HG03565 (cell line): ENCODE results near the gene FRMD7.
A peak's percentile ranks its signal among the peaks of the same experiment; 100 is the strongest.
"Not testable (repeated sequence)": the region's sequence is repeated elsewhere in the genome, so short reads cannot be mapped to it uniquely, and the experiment has no call there.

Source experiments
- ATAC-seq: cut with Tn5 transposase; IDR thresholded peaks from one replicate; pipeline ENCODE4 v1.9.1; 2021; ENCODE audit warnings: mild to moderate bottlenecking, moderate library complexity; ENCODE audit not compliant: unreplicated experiment

Gene FRMD7

GRCh38 chrX:132094164-132094563, 33.7 kb downstream of the FRMD7 start:
- no peak for ATAC-seq

GRCh38 chrX:132093239-132093860, 34.5 kb downstream of the FRMD7 start:
- no peak for ATAC-seq

DNA sequence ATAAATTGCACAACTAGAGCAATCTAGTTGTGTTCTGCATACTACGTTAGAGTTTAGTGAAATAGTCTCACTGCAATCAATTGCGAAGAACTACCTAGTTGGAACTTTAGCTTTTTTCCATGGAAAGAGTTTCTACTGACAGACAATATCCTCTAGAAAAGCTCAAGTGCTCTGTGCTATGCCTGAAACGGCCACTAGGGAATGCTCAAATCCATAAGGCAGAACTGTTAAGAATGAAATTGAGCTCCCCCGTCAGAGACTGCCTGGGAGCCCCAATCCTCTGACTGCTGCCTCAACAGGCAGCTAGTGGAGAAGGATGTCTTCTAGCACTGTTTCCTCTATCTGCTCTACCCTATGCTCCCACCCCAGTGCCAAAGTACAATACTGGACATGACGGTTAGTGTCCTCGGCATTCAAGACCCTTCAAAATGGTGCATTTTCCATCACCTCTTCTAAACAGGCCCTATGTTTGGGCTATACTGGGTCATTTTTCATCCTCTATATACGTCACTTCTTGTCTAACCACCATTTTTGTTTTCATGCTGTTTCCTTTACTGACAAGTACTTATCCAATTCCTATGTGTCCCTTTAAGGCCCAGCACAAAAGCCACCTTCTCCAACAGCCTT, 35.3 kb downstream of the FRMD7 start:
- ATAC-seq = peak; percentile 83

GRCh38 chrX:132090403-132091159, 37.2 kb downstream of the FRMD7 start:
- ATAC-seq = no peak

DNA sequence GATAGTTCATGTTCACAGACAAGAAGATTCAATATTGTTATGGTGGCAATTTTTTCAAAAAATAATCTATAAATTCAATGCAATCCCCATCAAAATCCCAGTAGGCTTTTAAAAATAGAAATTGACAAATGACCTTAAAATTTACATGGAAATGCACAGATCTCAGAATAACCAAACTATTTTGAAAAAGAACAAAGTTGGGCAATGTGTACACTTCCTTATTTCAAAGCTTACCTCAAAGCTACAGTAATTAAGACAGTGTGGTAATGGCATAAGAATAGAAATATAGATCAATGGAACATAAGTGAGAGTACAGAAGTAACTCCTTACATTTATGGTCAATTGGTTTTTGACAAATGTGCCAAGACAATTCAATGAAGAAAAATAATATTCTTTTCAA, 39.0 kb downstream of the FRMD7 start:
- no peak for ATAC-seq

DNA sequence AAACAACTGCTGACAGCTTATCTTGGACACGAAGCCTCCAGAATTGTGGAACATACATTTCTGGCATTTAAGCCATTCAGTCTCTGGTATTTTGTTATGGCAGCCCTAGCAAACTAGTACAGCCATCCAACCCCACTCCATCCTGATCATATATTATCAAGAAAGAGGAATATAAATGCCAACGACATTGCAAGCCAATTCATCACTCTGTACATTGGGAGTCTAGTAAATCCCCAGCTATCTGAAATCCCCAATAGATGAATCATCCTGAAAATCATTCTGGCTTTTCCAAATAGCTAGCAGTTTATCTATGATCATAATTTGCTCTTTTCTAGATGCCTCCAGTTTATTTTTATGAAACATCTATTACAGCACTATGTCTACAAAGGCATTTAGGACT, 41.1 kb downstream of the FRMD7 start:
- ATAC-seq = no peak

GRCh38 chrX:132085786-132086185, 42.0 kb downstream of the FRMD7 start:
- ATAC-seq = no peak

DNA sequence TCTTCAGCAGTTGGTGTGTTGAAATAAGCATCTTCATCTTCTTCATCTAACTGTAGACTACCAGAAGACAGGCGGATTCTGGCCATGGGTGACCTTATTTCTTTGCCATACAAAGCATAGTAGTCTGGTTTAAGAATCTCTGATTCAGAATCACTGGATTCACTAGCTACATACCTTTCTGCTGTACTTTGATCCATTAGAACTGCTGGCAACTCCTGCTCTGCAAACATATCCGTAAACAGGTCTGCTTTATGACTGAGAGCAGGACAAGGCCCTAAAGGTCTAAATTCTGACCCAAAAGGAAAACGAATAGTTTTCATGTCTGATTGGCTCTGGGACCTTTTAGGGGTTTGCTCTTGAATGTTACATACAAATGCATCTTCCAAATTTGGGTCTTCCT, 49.9 kb downstream of the FRMD7 start:
- no peak for ATAC-seq

DNA sequence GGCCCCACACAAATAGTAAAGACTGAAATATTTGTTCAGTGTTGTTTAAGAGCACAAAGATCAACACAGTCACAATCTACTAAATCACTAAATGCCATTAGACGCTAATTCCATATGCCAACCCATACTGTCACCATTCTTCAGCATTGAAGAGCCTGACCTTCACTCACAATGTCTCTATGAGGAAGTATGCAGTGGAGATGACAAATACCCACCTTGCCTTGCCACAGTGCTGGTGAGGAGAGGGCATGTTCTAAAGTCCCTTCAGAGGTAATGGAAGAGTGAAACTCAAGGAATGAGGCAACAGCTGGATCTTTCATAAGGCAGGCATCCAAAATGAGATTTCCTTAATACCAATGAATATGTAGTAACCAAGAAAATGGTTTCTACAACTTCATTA, 50.4 kb downstream of the FRMD7 start:
- no peak for ATAC-seq

- no peak for ATAC-seq
These were observed 56.6 kb downstream of the FRMD7 start for GRCh38 chrX:132071254-132071653.

DNA sequence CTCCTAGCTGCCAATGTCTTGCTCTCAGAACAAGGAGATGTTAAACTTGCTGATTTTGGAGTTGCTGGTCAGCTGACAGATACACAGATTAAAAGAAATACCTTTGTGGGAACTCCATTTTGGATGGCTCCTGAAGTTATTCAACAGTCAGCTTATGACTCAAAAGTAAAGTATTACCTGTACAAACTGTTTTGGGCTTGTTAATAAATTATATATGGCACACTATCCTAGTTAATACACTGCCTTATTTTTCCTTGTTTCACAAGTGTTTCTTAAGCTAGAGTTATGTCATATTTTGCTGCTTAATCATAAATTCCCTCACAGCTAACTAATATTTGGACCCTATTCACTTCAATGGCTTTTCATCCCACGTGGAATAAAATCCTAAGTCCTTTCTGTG, 59.4 kb downstream of the FRMD7 start:
- no peak for ATAC-seq

DNA sequence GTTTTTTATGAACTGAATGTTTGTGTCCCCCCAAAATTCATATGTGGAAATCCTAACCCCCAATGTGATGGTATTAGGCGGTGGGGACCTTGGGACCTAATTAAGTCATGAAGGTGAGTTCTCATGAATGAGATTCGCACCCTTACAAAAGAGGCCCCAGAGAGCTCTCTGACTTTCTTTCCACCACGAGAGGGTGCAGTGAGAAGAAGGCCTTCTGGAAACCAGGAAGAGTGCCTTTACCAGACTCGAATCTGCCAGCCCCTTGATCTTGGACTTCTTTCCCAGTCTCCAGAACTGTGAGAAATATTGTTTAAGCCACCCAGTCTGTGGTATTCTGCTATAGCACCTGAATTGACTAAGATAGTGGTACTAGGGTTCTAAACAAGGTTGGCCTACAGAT, 64.0 kb downstream of the FRMD7 start:
- ATAC-seq = no peak

DNA sequence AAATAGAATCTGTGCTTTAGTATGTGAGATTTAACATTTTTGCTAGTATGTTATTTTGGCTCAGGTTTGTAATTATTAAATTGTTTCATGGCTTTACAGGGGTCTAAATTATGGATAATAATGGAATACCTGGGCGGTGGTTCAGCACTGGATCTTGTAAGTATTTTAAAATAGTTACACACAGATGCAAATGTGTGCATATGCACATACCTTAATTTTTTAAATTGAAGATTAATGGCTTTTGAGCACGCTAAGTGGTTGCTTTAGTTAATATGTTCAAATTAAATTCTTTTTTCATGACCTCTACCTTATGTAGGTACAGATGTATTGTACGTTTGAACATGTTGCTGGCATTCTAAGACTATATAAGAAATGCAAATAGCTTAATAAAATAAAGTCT, 64.5 kb downstream of the FRMD7 start:
- ATAC-seq = no peak

DNA sequence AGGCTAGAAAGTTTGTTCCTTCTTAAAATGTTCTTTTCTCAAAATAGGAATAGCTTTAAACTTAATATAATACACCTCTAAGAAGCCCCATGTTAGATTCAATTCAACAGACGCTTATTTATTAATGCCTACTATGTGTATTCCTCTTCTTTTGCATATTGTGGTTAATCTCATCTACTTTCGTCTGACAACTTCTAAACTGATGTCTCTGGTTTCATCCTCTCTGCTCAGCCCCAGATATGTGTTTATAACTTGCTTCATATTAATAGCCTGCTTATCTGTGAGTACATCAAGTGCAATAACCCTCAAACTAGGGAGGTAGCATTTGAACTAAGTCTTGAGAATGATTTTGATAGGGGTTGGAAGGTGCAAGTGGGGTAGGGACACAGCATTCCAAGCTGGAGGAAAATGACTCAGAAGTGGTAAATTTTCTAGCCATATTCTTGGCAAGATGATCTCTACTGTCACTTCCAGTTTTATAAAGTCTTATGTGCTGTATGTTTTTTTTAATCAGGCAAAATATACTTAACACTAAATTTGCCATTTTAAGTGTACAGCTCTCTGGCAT, 67.8 kb downstream of the FRMD7 start:
- no peak for ATAC-seq

GRCh38 chrX:132058975-132059374, 68.8 kb downstream of the FRMD7 start:
- no peak for ATAC-seq

DNA sequence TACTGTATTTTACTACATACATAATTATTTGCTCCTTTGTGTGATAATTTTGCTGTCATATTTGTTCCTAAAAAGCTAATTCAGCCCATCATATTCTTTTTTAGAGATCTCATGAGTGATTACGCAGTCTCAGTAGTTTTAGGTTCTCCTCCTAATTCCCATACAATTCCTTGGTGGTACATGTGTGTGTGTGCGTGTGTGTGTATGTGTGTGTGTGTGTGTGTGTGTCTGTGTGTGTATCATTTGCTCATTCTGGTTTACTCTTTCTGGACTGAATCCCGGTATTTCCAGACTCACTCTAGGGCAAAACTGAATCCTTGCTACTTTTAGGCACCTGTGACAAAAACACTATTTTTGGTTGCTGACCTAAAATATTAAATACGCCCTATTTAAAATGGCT, 69.8 kb downstream of the FRMD7 start:
- no peak for ATAC-seq

- ATAC-seq = not testable (repeated sequence)
These were observed 76.0 kb downstream of the FRMD7 start for GRCh38 chrX:132051778-132052177.

- ATAC-seq = no peak
These were observed 81.3 kb downstream of the FRMD7 start for GRCh38 chrX:132046533-132046932.

DNA sequence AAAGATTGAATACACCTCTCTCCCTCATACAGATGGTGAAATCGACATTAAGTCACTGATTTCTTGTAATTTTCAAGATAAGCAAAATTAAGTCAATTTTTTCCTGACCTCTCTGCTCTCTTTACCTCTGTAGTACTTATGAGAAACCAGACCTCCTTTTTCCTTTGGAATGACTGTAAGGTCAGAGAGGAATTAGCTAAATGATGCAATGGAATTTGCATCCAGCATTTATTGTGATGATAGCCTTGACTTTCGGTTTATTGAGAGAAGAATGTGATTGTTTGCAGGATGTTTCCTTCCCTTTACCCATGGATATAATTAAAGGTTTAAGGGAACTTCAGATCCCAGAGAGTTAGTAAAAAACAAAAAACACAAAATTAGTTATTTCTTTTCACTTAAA, 82.4 kb downstream of the FRMD7 start:
- ATAC-seq = no peak

GRCh38 chrX:132044953-132045352, 82.9 kb downstream of the FRMD7 start:
- ATAC-seq = no peak

GRCh38 chrX:132043977-132044376, 83.8 kb downstream of the FRMD7 start:
- ATAC-seq = no peak

- ATAC-seq = no peak
These were observed 86.8 kb downstream of the FRMD7 start for GRCh38 chrX:132041015-132041414.
